Esophagus muscularis mucosa (tissue), 4 donors: ENCODE results near the gene PANX3.
A peak's percentile ranks its signal among the peaks of the same experiment; 100 is the strongest.

Experiments
- CTCF ChIP-seq, 3 experiments: fragments of 200-600 bp in 2 of 3; fragments of 450-650 bp in 1 of 3; sonication (generic) in 2 of 3; IDR thresholded peaks; one replicate each; pipeline ENCODE4 v1.5.1; 2017 to 2019; ENCODE audit warnings: antibody characterized with exemption in 3 of 3, mild to moderate bottlenecking in 2 of 3, moderate library complexity in 1 of 3
- EP300 ChIP-seq: sonication (generic); formaldehyde crosslinking; IDR thresholded peaks from one replicate; pipeline ENCODE4 v1.6.1; 2017; ENCODE audit warnings: antibody characterized with exemption
- POLR2AphosphoS5 ChIP-seq, 2 donors: sonication (generic); formaldehyde crosslinking; IDR thresholded peaks; one replicate each; pipeline ENCODE4 v1.6.1; 2017; ENCODE audit warnings: antibody characterized with exemption in 2 of 2

- TF ChIP-seq CTCF (IDR thresholded peaks at IDR 0.05) (peak; percentile 71 to 75 (median 73)), POLR2AphosphoS5 (IDR thresholded peaks at IDR 0.05) (no peak), EP300 (no peak)
These were observed 33.4 kb downstream of the PANX3 start for GRCh38 chr11:124644426-124645280.
